ENCODE results near the gene SLC32A1. TPM values are rescaled to one million over a fixed set of nuclear protein-coding genes. Genes with fewer than 3 reads are reported as not detected.

SLC32A1 gene
- total and polyA plus RNA-seq, 2 of the 13 experiments (the other 11 are each of a cell fraction or from before 2014, with no cell fraction given): not detected

- TF ChIP-seq ZNF710 (CRISPR knock-in tag; IDR thresholded peaks at IDR 0.05; ENCODE audit: borderline replicate concordance) (peak; percentile 90), ZNF329 (CRISPR knock-in tag; IDR thresholded peaks at IDR 0.05; ENCODE audit: low read depth) (0 out of 2 replicates have a peak, but pooled peaks have one; percentile 19), HOMEZ (CRISPR knock-in tag; IDR thresholded peaks at IDR 0.05; ENCODE audit: low read depth) (no peak), ELF1 (CRISPR knock-in tag; IDR thresholded peaks at IDR 0.05) (no peak), CEBPZ (IDR thresholded peaks at IDR 0.05; ENCODE audit: low read length) (no peak), CCAR2 (optimal IDR thresholded peaks at IDR 0.05; ENCODE audit: low read depth, low read length) (no peak), RERE (CRISPR knock-in tag; IDR thresholded peaks at IDR 0.05; ENCODE audit: low read depth) (no peak), PHF20 (CRISPR knock-in tag; IDR thresholded peaks at IDR 0.05) (no peak), ZNF704 (CRISPR knock-in tag; IDR thresholded peaks at IDR 0.05; ENCODE audit: borderline replicate concordance) (no peak), ZNF446 (CRISPR knock-in tag; IDR thresholded peaks at IDR 0.05) (no peak), KAT2B (IDR thresholded peaks at IDR 0.05; ENCODE audit: borderline replicate concordance, low read depth, low read length) (no peak), ZNF547 (CRISPR knock-in tag; IDR thresholded peaks at IDR 0.05) (no peak; the same call in 1 of the 2 replicates), MAFK (conservative IDR thresholded peaks at IDR 0.05 in 1 of 2, IDR thresholded peaks at IDR 0.05 in 1 of 2; ENCODE audit: low read length in 2 of 2) (no peak; a peak in 1 of 4 replicates), ZNF431 (CRISPR knock-in tag; IDR thresholded peaks at IDR 0.05; ENCODE audit: borderline replicate concordance, low read depth) (no peak)
These were observed 6.9 kb downstream of the SLC32A1 start (continued) for GRCh38 chr20:38730989-38731737.
